Endothelial cell of hepatic sinusoid (primary cell): ENCODE data around the gene MAP3K7CL.
"Not testable (repeated sequence)": the region's sequence is repeated elsewhere in the genome, so short reads cannot be mapped to it uniquely, and the experiment has no call there.

Source experiments
- in situ Hi-C: cut with HindIII; loops from 2 replicates; pipeline ENCODE4 v1.10.0; 2017; ENCODE audit warnings: low sequenced_read_pairs

MAP3K7CL gene

DNA sequence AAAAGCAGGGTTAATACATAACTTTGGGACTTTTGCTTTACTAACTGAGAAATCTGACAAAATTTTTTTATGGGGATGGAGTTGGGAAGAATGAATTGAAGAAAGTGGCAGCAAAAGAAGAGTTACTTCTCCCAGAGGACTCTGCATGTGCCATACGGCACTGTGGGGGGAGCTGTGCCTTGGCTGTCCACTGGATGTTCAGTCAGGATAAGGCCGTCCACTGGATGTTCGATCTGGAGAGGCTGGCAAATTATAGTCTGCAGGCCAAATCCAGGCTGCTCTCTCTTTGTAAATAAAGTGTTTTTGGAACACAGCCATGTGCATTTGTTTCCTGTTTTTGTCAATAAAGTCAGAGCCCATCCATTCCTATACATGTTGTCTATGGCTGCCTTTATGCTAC lies 4.5 kb upstream of the MAP3K7CL start:
- in situ Hi-C loops: no loop called here

DNA sequence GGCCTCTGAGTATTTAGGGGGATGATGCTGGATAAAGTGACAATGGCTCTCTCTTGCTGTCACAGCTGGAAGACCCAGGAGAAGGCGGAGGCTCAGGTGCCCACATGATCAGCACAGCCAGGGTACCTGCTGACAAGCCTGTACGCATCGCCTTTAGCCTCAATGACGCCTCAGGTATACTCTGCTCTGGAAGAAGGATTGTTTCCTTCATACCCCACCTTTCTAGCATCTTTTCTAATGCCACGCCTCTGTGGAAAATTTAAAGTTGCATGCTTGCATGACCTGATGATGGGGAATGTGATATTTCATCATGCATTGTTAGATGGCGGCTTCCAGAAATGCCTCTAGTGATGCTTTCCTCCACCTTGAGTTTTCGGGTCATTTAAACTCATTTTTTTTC lies 2.8 kb downstream of the MAP3K7CL start:
- in situ Hi-C loops: no loop called here

DNA sequence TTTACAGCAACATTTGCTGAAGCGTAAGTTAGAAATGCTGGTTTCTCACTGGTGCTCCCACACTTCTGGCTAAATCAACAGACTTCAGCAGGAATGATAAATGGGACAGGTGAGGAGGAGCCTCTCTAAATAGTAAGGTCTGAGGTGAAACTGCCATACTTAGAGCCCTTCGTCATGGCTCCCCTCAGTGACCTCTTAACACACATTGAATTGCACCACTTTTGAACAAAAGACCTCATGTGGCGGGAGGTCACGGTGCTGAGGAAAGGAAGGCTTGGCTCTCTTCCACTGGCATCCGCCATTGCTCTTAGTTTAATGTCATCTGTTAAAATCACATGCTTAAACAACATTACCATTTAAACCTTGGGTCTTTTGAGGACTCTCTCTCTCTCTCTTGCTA lies 3.4 kb downstream of the MAP3K7CL start:
- in situ Hi-C loops: no loop called here

DNA sequence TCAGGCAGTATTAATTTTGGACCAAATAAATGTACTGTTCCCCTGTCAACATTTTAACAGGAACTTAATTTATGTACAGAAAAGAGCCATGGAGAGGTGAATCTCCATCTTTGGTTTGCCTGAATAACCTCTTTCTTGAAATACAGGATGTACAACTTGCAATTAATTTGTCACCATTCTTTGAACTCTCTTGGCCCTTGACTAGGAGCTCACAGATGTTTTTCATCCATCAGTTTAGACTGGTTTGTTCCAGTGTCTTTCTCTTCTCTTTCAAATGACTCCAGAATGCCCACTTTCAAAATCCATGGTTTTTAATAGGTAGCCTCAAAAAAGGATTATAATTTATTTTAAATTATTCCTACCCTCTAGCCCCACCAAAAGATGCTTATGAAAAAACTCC lies 5.0 kb downstream of the MAP3K7CL start:
- in situ Hi-C loops: no loop called here

DNA sequence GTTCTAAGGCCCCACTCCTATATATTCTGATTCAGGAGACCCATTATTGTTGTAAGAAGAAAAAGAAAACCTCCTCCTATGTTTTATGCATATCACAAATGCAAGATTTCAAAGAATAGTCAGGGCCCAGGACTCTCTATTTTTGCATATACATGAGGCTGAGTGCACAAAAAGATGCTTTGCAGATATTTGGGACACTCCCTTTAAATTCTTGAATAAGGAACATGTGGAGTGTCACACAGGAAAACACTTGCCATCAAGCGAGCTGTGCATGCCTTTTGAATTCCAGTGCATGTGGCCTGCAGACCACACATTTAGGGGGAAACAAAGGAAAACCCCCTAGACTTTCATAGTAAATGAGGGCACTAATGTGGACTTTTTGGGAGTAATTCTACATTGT lies 5.6 kb downstream of the MAP3K7CL start:
- in situ Hi-C loops: no loop called here

DNA sequence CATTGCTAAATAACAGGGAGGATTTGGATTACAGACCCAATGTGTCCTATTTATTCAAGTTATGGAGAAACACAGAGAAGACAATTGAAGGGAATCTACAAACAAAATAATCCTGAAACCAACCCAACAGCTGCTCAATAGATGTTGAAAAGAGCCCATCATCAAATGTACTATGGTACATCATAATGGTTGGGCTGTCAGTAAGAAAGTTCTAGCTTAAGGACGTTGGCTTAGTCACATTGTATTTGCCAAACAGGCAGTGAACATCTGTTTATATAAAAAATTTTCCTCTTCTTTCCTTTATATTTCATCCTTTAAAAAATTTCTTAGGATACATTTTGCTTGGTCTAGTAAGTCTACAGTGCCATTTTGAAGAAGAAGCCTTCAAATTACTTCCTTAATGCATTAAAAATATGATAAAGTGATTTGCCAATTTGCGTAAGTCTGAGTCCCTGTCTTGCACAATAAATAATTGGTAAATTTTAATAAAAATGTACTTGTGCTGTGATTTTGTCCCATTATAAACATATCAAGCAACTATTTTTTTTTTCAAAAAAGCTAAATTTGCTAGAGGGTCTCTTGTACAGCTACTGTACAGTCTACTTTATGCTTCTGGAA lies 14.4 kb downstream of the MAP3K7CL start:
- in situ Hi-C loops: no loop called here

DNA sequence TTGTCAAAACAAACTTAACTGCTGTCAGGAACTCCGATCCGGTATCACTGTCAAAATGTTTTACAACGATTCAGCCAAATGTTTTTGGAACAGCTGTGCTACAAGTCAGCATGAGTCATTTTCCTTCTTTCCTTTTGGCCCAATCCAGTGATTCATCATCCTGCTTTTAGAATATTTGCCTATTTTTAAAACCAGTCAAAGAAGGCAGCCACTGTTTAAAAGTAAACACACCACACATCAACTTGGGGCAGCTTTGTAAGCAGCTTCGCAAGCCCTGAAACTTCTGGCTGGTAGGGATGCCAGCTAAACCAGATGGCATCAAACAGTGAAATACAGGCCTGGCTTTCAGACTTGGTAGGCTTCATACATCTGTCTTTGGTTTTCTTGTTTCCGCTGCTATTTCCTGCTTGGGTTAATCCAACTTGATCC lies 14.9 kb downstream of the MAP3K7CL start:
- in situ Hi-C loops: no loop called here

DNA sequence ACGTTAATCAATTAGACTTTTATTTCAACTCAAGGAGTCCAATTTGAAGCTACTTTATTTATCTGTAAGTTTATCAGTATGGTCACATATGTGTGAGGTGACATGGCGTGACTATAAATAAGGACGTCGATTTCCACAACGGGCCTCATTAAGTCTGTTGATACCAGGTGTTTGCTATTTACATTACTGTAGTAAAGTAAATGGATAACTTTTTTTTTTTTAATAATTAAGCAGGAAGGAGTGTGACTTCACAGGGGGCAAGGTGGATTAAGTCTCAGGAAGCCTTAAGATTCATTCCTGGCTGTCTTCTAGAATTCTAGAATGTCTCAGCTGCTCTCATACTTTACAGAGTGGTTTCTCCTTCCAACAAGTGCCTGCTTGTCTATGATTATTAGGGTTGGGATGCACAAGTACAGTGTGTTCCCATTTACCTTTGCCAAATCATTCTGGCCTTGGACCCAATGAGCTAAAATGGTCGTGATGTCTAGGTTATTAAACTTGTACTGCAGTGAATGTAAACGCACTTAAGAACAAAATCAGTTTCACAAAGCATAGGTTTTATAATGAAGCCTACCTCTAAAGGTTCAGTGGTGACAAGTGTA lies 15.5 kb downstream of the MAP3K7CL start:
- in situ Hi-C loops: no loop called here

DNA sequence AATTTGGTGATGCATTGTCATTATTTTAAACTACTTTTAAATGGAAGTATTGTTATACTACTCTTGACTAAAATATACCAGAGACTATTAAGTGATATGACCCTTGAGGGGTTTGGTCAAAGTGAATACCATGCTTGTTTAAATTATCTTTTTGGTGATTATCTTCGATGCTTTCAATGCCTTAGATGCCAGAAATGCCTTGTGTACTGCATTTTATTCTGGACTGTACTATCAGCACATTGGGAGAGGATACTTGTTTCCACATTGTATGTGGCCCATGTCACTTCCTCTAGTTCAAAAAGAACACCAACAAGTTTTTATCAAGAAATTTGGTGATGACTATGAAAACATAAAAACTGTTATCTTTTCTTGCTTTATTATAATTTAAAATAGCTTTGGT lies 16.3 kb downstream of the MAP3K7CL start:
- in situ Hi-C loops: no loop called here

DNA sequence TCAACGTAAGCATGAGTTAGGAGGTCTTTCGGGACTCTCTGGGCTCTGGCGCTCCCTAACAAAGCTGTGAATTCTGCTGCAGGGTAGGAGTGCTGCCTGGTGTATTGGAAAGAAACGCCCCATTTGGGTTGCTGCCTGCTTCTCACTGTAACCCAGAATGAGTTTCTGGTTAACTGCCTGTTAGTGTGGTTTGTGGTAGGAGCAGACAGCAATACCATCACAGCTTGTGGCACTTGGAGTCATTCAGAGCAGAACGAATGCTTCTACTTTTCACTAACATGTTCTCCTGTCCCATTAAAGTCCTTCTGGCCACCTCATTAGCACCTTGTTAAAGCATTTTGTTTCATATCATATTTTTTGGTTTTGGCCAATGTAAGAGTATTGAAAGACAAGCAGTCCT lies 18.1 kb downstream of the MAP3K7CL start:
- in situ Hi-C loops: no loop called here

DNA sequence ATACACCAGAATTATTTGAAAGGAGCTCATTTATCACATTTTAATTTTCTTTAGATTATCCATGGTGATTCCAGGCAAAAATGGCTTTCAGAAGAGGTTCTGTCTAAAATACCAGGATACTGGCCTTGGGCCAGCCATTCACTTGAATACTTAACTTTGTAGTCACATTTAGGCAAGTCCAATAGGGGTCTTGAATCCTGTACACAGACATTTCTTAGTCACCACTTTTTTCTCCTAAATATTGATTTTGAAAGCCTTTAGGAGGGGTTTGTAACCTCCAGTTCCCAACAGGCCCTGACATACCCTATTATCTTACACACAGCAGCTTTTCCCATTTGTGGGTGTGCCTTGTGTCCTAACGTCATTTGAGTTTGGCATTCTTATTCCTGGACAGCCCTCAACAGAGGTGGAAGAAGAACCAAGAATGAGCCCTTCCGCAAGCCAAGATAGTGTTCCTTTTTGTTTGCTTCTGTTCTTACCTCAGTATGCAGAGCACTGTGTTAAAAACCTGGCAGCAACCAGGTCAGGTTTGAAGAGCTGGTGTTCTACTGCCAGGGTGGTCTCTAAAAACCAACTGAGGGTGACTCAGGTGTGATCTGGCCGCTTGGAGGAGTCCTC lies 19.5 kb downstream of the MAP3K7CL start:
- in situ Hi-C loops: no loop called here

DNA sequence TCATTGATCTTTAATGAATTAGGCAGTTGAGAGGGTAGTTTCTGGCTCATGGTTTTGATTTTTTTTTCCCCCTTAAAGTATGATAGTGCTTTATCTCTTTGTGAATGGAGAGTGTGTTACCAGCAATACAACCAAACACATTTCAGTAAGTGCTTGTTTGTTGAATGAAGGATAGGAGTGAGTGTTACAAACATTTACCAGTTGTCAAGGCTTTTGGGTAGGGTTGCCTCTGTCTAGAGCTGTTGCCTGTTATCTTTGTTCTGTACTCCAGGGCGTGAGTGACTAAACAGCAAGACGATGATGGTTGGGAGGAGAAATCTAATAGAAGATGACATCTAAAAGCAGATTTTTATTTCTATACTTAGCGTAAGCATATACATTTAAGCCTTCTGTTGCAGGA lies 21.5 kb downstream of the MAP3K7CL start:
- in situ Hi-C loops: no loop called here

DNA sequence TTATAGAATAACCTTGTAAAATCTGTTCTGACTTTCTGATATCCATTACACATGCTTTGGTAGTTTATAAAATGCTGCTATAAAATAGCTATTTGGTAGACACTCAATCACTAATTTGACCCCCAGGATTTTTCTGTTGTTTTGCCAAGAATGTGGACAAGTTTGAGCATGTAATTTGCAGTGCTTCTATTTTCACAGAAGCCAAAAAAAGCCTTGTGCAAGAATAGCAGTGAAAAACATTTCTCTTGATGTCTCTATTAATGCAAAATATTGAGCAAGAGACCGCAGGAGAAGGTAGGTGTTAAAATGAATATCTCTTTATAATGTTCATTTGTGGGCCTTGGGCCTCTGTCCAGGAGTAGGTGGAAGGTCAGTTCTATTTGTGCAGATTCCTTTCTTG lies 22.5 kb downstream of the MAP3K7CL start:
- in situ Hi-C loops: no loop called here

DNA sequence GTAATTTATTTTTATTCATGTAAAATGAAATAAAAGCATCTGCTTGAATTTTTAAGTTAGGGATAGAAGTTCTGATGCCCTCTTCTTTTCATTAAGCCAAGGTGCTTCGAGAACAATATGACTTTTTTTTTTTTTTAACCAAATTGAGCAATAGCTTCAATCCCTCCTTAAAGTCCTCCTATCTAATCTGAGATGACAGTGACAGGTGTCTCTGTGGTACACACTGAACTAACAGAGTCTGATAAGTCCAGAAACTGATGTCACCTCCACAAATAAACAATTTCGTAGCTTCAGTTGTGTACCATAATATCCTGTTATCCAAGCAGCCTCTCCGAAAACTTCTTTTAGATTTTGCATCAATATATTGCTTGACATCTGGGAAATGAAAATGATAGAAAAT lies 23.8 kb downstream of the MAP3K7CL start:
- in situ Hi-C loops: no loop called here

DNA sequence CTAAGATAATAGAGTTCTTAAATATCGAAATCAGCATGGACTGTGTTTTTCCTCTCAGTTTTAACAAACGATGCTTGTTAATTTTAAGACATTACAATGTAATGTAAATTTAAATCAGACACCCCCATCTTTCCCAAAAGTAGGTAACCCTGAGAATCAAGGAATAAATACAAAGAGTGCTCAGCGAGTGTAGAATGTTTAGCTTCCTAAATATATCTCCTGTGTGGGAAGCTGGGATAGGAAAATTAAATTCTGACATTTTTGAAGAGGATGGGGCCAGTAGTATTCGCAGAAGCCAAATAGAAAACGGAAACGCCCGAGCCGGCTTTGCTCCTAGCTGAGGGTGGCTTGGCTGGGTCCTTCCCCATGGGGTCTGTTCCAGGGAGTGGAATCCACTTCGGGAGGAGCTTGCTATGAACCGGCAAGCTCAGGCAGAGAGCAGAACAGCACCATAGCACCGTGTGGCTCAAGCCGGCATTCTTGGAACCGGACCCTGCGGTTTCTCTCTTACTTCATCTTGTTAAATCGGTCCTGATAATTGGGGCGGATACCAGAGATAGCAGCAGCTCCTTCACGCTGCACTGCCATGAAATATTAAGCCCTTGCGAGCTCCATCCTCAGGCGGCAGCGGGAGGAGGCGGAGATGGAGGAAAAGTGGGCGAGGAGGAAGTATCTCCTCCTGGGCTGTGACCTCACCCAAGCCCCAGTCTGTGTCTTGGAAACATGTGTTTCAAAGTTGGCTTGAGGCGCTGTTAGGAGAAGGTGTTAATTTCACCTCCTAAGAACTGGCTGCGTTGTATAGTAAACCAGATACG lies 24.9 kb downstream of the MAP3K7CL start:
- in situ Hi-C loops: no loop called here

DNA sequence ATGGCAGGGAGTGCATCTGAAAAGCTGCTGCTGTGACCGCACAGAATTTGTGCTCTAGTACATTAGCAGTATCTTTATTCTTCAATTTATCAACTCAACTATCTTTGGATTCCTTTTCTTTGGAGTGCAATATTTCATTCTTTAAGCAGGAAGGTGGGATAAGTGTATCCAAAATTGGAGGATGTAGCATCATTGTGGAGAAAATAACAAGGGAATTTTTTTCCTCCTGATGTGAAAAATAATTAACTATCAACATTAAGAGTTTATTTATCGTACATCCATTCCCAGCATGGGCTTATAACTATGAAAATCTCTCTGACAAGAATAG lies 25.5 kb downstream of the MAP3K7CL start:
- in situ Hi-C loops: no loop called here

DNA sequence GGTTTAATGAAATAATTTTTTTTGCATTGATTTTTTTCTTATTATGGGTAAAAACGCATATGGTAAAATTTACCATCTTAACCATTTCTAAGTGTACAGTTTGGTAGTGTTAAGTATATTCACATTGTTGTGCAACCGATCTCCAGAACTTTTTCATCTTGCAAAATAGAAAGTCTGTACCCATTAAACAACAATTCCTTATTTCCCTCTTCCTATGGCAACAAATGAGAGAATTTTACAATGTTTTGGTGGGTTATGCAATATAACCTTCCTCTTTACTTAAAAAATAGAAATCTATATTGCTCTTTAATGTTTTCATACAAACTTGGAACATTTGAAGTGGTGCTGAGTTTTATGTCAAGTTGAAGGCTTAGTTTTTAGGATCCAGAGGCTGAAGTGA lies 26.6 kb downstream of the MAP3K7CL start:
- in situ Hi-C loops: no loop called here

DNA sequence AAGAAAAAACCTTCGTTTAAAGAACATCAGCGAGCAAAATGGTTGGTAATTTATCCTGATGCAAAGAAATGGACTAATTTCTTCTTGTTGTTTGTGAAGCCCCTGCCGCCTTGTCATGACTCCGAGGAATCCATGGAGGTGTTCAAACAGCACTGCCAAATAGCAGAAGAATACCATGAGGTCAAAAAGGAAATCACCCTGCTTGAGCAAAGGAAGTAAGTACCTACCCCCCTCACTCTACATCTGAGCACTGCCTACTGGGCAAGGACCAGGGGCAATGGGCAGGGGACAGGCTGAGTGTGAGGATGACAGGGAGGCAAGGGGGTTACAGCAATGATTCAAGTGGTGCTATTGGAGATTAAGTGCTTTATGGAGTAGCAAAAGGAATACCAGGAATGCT lies 29.4 kb downstream of the MAP3K7CL start:
- in situ Hi-C loops: no loop called here

DNA sequence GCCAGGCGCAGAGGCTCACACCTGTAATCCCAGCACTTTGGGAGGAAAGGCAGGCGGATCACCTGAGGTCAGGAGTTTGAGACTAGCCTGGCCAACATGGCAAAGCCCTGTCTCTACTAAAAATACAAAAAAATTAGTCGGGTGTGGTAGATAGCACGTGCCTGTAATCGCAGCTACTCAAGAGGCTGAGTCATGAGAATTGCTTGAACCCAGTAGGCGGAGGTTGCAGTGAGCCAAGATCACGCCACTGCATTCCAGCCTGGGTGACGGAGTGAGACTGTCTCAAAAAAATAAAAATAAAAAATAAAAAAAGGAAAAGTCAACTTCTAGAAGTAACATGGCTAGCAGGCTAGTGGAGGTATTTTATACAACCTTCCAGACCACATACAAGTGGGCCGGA lies 32.4 kb downstream of the MAP3K7CL start:
- in situ Hi-C loops: not testable (repeated sequence)

DNA sequence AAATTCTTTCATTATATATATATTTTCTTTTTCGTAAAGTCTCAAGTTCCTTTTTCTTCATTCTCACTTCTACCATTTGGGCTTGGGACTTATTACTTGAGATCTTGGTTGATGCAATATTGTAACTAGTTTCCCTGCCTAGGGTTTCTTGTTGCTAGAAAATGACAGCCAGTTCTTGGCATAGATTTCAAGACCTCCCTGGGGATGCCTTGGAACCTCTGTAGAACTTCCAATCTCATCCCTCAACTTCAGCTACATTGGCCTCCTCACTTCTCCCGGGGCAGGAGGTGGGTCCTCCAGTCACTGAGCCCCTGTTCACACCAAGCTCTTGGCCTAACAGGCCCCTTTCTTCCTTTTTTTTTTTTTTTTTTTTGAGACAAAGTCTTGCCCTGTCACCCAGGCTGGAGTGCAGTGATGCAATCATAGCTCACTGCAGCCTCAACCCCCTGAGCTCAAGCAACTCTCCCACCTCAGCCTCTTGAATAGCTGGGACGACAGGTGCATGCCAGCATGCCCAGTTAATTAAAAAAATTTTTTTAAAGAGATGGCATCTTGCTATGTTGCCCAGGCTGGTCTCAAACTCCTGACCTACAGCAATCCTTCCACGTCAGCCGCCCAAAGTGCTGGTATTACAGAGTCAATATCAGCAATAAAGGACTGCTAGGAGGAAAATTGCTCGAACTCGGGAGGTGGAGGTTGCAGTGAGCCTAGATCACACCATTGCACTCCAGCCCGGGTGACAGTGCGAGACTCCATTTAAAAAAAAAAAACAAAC lies 33.1 kb downstream of the MAP3K7CL start:
- in situ Hi-C loops: no loop called here

DNA sequence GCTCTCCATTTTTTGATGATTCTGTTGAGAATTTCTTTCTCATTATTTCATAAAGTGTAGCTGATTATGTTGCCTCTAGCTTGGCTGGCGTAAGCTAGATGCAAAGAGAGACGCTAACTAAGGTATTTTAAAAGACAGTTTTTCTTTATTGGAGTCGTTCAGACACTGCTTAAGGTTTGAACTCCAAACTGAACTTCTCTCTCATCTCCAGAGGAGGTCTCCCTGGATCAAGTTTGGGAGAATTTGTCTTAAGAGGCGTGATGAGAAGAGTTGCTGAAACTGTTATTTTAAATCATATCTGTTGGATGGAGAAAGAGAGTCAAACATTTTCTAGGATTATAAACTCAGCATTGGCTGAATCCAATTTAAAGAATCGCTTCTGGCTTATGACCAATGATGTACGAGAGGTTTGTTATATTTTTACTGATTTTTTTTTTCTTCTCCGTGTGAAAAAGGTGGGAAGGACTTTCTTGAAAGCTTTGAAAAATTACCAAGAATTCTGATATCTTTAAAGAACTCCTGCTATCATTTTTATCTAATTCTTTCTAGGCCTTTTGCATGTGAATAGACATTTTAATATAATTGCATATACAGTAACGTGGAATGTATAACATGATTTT lies 34.0 kb downstream of the MAP3K7CL start:
- in situ Hi-C loops: no loop called here
